ENCODE data around the gene EPX. TPM values are rescaled to one million over a fixed set of nuclear protein-coding genes. Genes with fewer than 3 reads are reported as not detected.

EPX gene
- total and polyA plus RNA-seq, 2 of the 4 experiments (the other 2 are of a cell fraction): not detected

DNA sequence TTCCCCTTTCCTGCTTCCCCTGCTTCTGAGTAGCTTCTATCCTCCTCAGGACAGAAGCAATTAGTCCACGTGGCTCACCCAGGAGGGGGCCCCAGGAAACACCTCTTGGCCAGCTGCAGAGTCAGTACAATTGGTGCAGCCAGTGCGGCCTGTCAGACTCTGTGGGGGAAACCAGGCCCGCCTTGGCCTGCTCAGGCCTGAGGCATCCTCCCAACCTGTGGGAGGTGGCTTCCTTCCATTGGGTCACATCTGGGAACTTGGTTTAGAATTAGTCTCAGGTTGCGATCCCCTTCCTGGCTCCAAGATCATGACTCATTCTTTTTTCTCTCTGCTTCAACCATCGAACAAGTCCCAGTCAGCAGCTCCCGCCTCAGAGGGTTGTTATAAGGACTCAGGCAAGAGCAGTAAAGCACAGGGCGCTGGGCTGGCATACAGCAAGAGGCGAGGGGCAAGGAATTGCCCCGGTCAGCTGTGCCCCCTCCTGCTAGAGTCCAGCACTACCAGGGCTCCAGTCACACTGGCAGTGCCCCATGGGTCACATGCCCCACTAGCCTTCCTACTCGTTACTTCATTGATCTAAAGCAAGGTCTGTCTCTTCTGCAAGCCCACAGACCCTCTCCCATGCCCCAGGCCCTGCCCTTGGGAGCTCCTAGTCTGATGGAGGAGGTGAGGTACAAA, 8.1 kb upstream of the EPX start:
- no peak overlapping the region for H3K56ac ChIP-seq (ENCODE audit: extremely low read depth, insufficient read depth, low read length)
- H3K4me3 ChIP-seq (ENCODE audit: insufficient read depth, low read depth, low read length): no peak overlapping the region
- dilution Hi-C loops (cut with HindIII; ENCODE audit: low sequenced_read_pairs, unreplicated experiment) (no loop called here), intact Hi-C loops (cut with micrococcal nuclease) (no loop called here), in situ Hi-C loops (cut with MboI; ENCODE audit: low sequenced_read_pairs) (no loop called here)
- TF ChIP-seq MXI1 (IDR thresholded peaks at IDR 0.05; ENCODE audit: borderline replicate concordance, low read depth, low read length) (no peak), POLR2A (IDR thresholded peaks at IDR 0.05; ENCODE audit: low read depth, low read length) (no peak), CEBPB (IDR thresholded peaks at IDR 0.05; ENCODE audit: low read depth, low read length) (no peak), MAFK (IDR thresholded peaks at IDR 0.05; ENCODE audit: low read depth, low read length) (no peak), BHLHE40 (IDR thresholded peaks at IDR 0.05; ENCODE audit: low read depth, low read length) (no peak), RCOR1 (IDR thresholded peaks at IDR 0.05; ENCODE audit: insufficient replicate concordance, low read length) (no peak)
- TF ChIP-seq, protein P1, sequence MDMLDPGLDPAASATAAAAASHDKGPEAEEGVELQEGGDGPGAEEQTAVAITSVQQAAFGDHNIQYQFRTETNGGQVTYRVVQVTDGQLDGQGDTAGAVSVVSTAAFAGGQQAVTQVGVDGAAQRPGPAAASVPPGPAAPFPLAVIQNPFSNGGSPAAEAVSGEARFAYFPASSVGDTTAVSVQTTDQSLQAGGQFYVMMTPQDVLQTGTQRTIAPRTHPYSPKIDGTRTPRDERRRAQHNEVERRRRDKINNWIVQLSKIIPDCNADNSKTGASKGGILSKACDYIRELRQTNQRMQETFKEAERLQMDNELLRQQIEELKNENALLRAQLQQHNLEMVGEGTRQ (IDR thresholded peaks at IDR 0.05; ENCODE audit: low read depth, low read length): no peak
- H2BK20ac ChIP-seq (ENCODE audit: low read depth, low read length): no peak overlapping the region
- H3K4me2 ChIP-seq (ENCODE audit: low read depth, low read length): no peak overlapping the region
- no peak overlapping the region for H4K91ac ChIP-seq (ENCODE audit: insufficient read depth, low read depth, low read length)
- H2BK15ac ChIP-seq (ENCODE audit: low read depth, low read length): no peak overlapping the region
- no peak overlapping the region for H3K18ac ChIP-seq (ENCODE audit: low read depth, low read length)
- no peaks in the 10 kb centered on the region for H3K79me1 ChIP-seq (ENCODE audit: low read depth in 1 of 2, low read length in 2 of 2)
- no peak overlapping the region for H4K8ac ChIP-seq (ENCODE audit: low read depth in 2 of 2, low read length in 2 of 2)
- no peak overlapping the region for H4K5ac ChIP-seq (ENCODE audit: low read depth, low read length)
- DNase-seq (peak; percentile 47), ATAC-seq (ENCODE audit: low read depth) (peak; percentile 27; the same call in 1 of the 2 replicates)
- no peak overlapping the region for H3K27ac ChIP-seq (ENCODE audit: insufficient read depth, low read length)
- no peaks in the 10 kb centered on the region for H3K4me1 ChIP-seq (ENCODE audit: control insufficient read depth, insufficient read depth, low read length)
- no peak overlapping the region for H2AFZ ChIP-seq (replicated peaks; ENCODE audit: low read length, poor library complexity)
- H2AK5ac ChIP-seq (ENCODE audit: low read depth, low read length): no peak overlapping the region
- H3K14ac ChIP-seq (replicated peaks; ENCODE audit: low read depth, low read length): no peak overlapping the region
- WGBS, 2 experiments (ENCODE audit: extremely low coverage in 2 of 2, insufficient read length in 1 of 2): 60% methylated on average over 3 of the region's 10 CpGs; no CpG with 5 or more reads in 1 of the 2 experiments
- no peaks in the 10 kb centered on the region for H4K20me1 ChIP-seq (ENCODE audit: insufficient read depth, low read length)
- H2BK120ac ChIP-seq (ENCODE audit: low read depth, low read length): no peak overlapping the region
- ChIA-PET POLR2A (ENCODE audit: unreplicated experiment) (no interaction called here), CTCF (no interaction called here)
- H3K36me3 ChIP-seq (ENCODE audit: control insufficient read depth, insufficient read depth, low read length): no peaks in the 10 kb centered on the region
- no peak overlapping the region for H3K4ac ChIP-seq (ENCODE audit: low read depth, low read length)
- H3K9me3 ChIP-seq (ENCODE audit: control insufficient read depth, insufficient read depth, low read length): no peaks in the 10 kb centered on the region
- H3K9ac ChIP-seq (ENCODE audit: low read depth, low read length): no peak overlapping the region
- peaks cover 9% of the 10 kb centered on the region for H3K27me3 ChIP-seq (ENCODE audit: control insufficient read depth, insufficient read depth, low read length)
- no peak overlapping the region for H2BK5ac ChIP-seq (ENCODE audit: low read depth, low read length, poor library complexity, severe bottlenecking)
- no TSS peak for BruUV-seq (replicated peaks)
- H2AK9ac ChIP-seq (replicated peaks; ENCODE audit: low read depth, low read length, poor library complexity): peak overlapping the region; percentile 55
- 0 out of 2 replicates have a peak, but pooled peaks cover under 1% of the 10 kb centered on the region for H3K9me1 ChIP-seq (ENCODE audit: insufficient read depth, low read length)
- H3K23ac ChIP-seq (ENCODE audit: low read depth, low read length): no peak overlapping the region
